GM18870 (cell line): ENCODE measurements around the gene STAM.

Experiments used
- ATAC-seq: cut with Tn5 transposase; IDR thresholded peaks from one replicate; pipeline ENCODE4 v1.9.1; 2021; ENCODE audit warnings: moderate library complexity; ENCODE audit not compliant: unreplicated experiment

The STAM gene

GRCh38 chr10:17758200-17758599 lies 114.2 kb downstream of the STAM start:
- ATAC-seq: no peak

DNA sequence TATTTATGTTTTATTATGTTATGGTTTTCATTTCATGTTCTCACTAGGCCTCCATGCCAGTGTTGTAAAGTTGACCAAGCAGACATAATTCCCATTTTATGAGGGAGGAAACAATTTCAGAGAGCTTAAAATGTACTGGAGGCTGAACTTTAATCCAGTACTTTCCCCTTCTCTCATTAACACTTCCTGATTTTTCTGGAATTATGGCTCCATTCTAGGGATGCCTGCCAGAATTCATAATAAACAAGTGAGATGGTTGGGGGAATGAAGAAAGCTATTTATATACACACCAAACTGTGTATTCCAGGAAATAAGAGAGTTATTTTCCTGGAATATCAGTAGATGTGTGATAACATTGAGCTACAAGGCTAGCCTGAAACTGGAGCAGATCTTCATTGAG lies 114.9 kb downstream of the STAM start:
- ATAC-seq: no peak

DNA sequence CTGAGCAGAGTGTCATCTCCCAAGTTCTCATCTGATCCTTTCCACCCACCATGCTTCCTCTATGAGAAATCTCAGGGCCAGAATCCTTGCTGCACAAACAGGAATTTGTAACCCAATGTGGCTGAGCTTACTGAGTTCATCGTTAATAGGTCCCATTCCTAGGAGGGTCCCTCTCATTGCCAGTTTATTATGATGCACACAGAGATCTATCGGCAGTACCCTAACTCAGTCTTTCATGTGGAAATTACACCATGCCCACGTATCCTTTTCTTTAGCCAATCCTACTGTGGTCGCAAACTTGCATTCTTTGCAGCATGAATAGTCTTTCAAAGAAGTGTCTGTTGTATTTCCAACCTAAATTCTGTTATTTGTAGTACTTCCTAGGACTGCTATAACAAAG lies 120.2 kb downstream of the STAM start:
- no peak for ATAC-seq

GRCh38 chr10:17765602-17766001 lies 121.7 kb downstream of the STAM start:
- no peak for ATAC-seq
